Endodermal cell (in vitro differentiated cells): ENCODE measurements around the gene C5orf58. TPM values are rescaled to one million over a fixed set of nuclear protein-coding genes. Genes with fewer than 3 reads are reported as not detected.

Source experiments
- DNase-seq: peaks from one replicate; pipeline ENCODE4 v3.0.0-alpha.2; 2017
- H3K27ac ChIP-seq: 2 replicates; pipeline ENCODE4 v1.5.1; 2013; ENCODE audit warnings: mild to moderate bottlenecking, low read depth, low read length, moderate library complexity
- H3K27me3 ChIP-seq: 2 replicates; pipeline ENCODE4 v1.6.1; 2013; ENCODE audit warnings: mild to moderate bottlenecking, low read length, moderate library complexity; ENCODE audit not compliant: insufficient read depth, control insufficient read depth, poor library complexity, severe bottlenecking
- H3K36me3 ChIP-seq: 2 replicates; pipeline ENCODE4 v1.7.0; 2013; ENCODE audit warnings: mild to moderate bottlenecking, low read length, moderate library complexity; ENCODE audit not compliant: control insufficient read depth, insufficient read depth
- H3K4me1 ChIP-seq: one replicate; pipeline ENCODE4 v1.7.0; 2013; ENCODE audit warnings: low read length; ENCODE audit not compliant: control insufficient read depth, insufficient read depth
- H3K4me3 ChIP-seq: 2 replicates; pipeline ENCODE4 v1.5.1; 2013; ENCODE audit warnings: mild to moderate bottlenecking, low read length, moderate library complexity
- H3K9ac ChIP-seq: 2 replicates; pipeline ENCODE4 v1.6.1; 2013; ENCODE audit warnings: mild to moderate bottlenecking, low read length, moderate library complexity; ENCODE audit not compliant: poor library complexity, severe bottlenecking; ENCODE audit errors: extremely low read depth
- H3K9me3 ChIP-seq: 2 replicates; pipeline ENCODE4 v1.6.1; 2013; ENCODE audit warnings: mild to moderate bottlenecking, low read length, moderate library complexity; ENCODE audit not compliant: control insufficient read depth
- H3K27ac Mint-ChIP-seq: 2 replicates; pipeline ENCODE4 v1.8.0; 2020; ENCODE audit warnings: mixed read lengths
- H3K27me3 Mint-ChIP-seq: 2 replicates; pipeline ENCODE4 v1.8.0; 2021; ENCODE audit warnings: mild to moderate bottlenecking, mixed read lengths; ENCODE audit not compliant: insufficient read depth
- H3K36me3 Mint-ChIP-seq: 2 replicates; pipeline ENCODE4 v1.8.0; 2020; ENCODE audit warnings: low read depth, mixed read lengths
- H3K4me1 Mint-ChIP-seq: 2 replicates; pipeline ENCODE4 v1.8.0; 2020; ENCODE audit warnings: mixed read lengths
- H3K4me3 Mint-ChIP-seq: 2 replicates; pipeline ENCODE4 v1.8.0; 2020; ENCODE audit warnings: mild to moderate bottlenecking, moderate library complexity, mixed read lengths
- H3K9me3 Mint-ChIP-seq: 2 replicates; pipeline ENCODE4 v1.8.0; 2020; ENCODE audit warnings: mild to moderate bottlenecking, mixed read lengths
- WGBS, 2 experiments: methylation state at CpG; one replicate each; pipeline versions ENCODE4 v1.1.5 to v1.1.7; 2013; ENCODE audit warnings: missing lambda C conversion rate in 2 of 2, mixed read lengths in 1 of 2; ENCODE audit not compliant: insufficient coverage in 1 of 2, insufficient read length in 1 of 2; 5-methylcytosine and 5-hydroxymethylcytosine counted together
- total RNA-seq, 2 donors: library from RNA; stranded (reverse); fragmentation: NEBNext Ultra II Directional in 1 of 2; extraction: Animal tissue kit (Norgen Biotek cat#: 25700) in 1 of 2; gene quantifications; 2 replicates in 1 of 2; 3 replicates in 1 of 2; pipeline ENCODE4 v1.2.1, GENCODE V29; 2021
- TF ChIP-seq, protein P1 (sequence below): fragments of 200-600 bp; sonication (generic); conservative IDR thresholded peaks from 2 replicates; pipeline ENCODE4 v1.5.0; 2021; ENCODE audit warnings: antibody characterized with exemption, mild to moderate bottlenecking

C5orf58 gene
- total RNA-seq, 2 donors from 2014 or later = 0.95 TPM; not detected in 1

DNA sequence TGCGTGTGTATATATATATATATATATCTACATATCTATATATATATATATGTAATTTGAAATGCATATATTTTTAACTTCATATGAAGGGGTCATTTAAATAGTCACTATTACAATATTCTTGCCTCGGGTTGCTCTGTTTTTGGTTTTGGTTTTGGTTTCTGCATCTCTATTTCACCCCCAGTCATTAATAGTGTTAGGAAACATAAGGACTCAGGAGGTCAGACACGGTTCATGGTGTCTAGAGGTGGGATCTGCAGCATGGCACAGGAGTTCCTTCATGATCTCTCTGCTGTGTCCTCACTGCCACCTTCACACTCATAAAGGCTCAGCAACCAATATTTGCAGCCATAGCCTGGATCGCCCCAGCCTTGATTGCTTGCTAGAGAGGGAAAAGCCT is 16.6 kb downstream of the C5orf58 start:
- no peak overlapping the region for H3K9ac ChIP-seq
- no peaks in the 10 kb centered on the region for H3K27me3 Mint-ChIP-seq
- H3K27ac ChIP-seq = no peak overlapping the region
- H3K36me3 ChIP-seq = no peaks in the 10 kb centered on the region
- TF ChIP-seq, protein P1, sequence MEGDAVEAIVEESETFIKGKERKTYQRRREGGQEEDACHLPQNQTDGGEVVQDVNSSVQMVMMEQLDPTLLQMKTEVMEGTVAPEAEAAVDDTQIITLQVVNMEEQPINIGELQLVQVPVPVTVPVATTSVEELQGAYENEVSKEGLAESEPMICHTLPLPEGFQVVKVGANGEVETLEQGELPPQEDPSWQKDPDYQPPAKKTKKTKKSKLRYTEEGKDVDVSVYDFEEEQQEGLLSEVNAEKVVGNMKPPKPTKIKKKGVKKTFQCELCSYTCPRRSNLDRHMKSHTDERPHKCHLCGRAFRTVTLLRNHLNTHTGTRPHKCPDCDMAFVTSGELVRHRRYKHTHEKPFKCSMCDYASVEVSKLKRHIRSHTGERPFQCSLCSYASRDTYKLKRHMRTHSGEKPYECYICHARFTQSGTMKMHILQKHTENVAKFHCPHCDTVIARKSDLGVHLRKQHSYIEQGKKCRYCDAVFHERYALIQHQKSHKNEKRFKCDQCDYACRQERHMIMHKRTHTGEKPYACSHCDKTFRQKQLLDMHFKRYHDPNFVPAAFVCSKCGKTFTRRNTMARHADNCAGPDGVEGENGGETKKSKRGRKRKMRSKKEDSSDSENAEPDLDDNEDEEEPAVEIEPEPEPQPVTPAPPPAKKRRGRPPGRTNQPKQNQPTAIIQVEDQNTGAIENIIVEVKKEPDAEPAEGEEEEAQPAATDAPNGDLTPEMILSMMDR = no peak
- peaks cover 4% of the 10 kb centered on the region for H3K36me3 Mint-ChIP-seq
- no peak overlapping the region for H3K4me3 ChIP-seq
- H3K9me3 Mint-ChIP-seq = peaks cover 13% of the 10 kb centered on the region
- H3K9me3 ChIP-seq = no peaks in the 10 kb centered on the region
- 83 to 98% methylated on average over 2 to 3 of the region's 4 CpGs for WGBS, 2 experiments
- peaks cover 36% of the 10 kb centered on the region for H3K4me1 Mint-ChIP-seq
- H3K4me1 ChIP-seq = no peaks in the 10 kb centered on the region
- DNase-seq = no peak
- no peak overlapping the region for H3K27ac Mint-ChIP-seq
- H3K4me3 Mint-ChIP-seq = no peak overlapping the region
- H3K27me3 ChIP-seq = no peaks in the 10 kb centered on the region

GRCh38 chr5:170250810-170251317 is 18.1 kb downstream of the C5orf58 start:
- DNase-seq = no peak
- Histone ChIP-seq H3K27ac (no peak overlapping the region), H3K4me3 (no peak overlapping the region), H3K9me3 (no peaks in the 10 kb centered on the region), H3K9ac (no peak overlapping the region), H3K36me3 (no peaks in the 10 kb centered on the region), H3K4me1 (no peaks in the 10 kb centered on the region), H3K27me3 (no peaks in the 10 kb centered on the region)
- H3K4me1 Mint-ChIP-seq = peaks cover 38% of the 10 kb centered on the region
- WGBS, 2 experiments = 87% methylated on average over 3 of the region's 3 CpGs; no CpG with 5 or more reads in 1 of the 2 experiments
- TF ChIP-seq, protein P1 = no peak
- H3K9me3 Mint-ChIP-seq = peaks cover 6% of the 10 kb centered on the region
- H3K27me3 Mint-ChIP-seq = no peaks in the 10 kb centered on the region
- peaks cover under 1% of the 10 kb centered on the region for H3K36me3 Mint-ChIP-seq
- H3K27ac Mint-ChIP-seq = no peak overlapping the region
- no peak overlapping the region for H3K4me3 Mint-ChIP-seq

DNA sequence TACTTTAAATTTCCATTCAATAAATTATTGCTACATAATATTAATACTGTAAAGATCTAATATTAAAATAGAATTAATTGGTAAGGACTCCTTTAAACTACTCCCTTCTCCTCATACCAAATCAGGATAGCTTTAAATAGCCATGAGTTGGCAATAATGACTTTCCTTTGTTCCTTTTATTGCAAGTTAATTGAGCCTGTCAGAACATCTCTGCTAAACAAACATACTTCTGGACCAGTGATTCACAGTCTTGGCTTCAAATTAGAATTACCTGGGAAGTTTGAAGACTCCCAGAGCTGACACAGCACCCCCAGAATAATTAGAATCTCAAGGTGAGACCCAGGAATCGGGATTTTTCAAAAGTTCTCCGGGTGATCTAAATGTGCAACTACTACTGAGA is 18.7 kb downstream of the C5orf58 start:
- Histone ChIP-seq H3K4me3 (no peak overlapping the region), H3K36me3 (no peaks in the 10 kb centered on the region), H3K27me3 (no peaks in the 10 kb centered on the region), H3K9me3 (no peaks in the 10 kb centered on the region), H3K9ac (no peak overlapping the region), H3K4me1 (no peaks in the 10 kb centered on the region), H3K27ac (no peak overlapping the region)
- DNase-seq = no peak
- Mint-ChIP-seq H3K4me1 (peaks cover 37% of the 10 kb centered on the region), H3K27ac (peak overlapping the region; percentile 52), H3K27me3 (no peaks in the 10 kb centered on the region), H3K4me3 (no peak overlapping the region), H3K9me3 (peaks cover 2% of the 10 kb centered on the region), H3K36me3 (no peaks in the 10 kb centered on the region)
- 82% methylated on average over 2 of the region's 2 CpGs for WGBS, 2 experiments
- TF ChIP-seq, protein P1 = no peak
